NCI-H187 treated with DMSO at 0.1 percent for 48 hours (cell line): ENCODE data around the gene VMO1.
"Not testable (repeated sequence)": the region's sequence is repeated elsewhere in the genome, so short reads cannot be mapped to it uniquely, and the experiment has no call there.

Source experiments
- DNase-seq: peaks from one replicate; lab custom pipeline; 2025; lab: John Stamatoyannopoulos, UW

The VMO1 gene

GRCh38 chr17:4786106-4786511 is at the start of gene VMO1:
Gene VMO1, minus strand, starts transcription at chr17:4786364. Its CDS starts 12 bp downstream, at chr17:4786352.
- no peak for DNase-seq

- DNase-seq = no peak
Measured at GRCh38 chr17:4834681-4835020, 48.5 kb upstream of the VMO1 start.

- DNase-seq = no peak
Measured at GRCh38 chr17:4833941-4834680, 47.9 kb upstream of the VMO1 start.

- peak; percentile 25 for DNase-seq
Measured at GRCh38 chr17:4833178-4833940, 47.2 kb upstream of the VMO1 start, which contains the start of gene MINK1. Gene MINK1, plus strand, starts transcription at chr17:4833340. Its CDS starts 244 bp downstream, at chr17:4833584.

- not testable (repeated sequence) for DNase-seq
Measured at GRCh38 chr17:4832829-4833177, 46.6 kb upstream of the VMO1 start.

- no peak for DNase-seq
Measured at GRCh38 chr17:4827399-4827798, 41.2 kb upstream of the VMO1 start.

- DNase-seq = no peak
Measured at GRCh38 chr17:4823373-4824089, 37.4 kb upstream of the VMO1 start.

GRCh38 chr17:4822835-4823234 is 36.7 kb upstream of the VMO1 start:
- DNase-seq = no peak

GRCh38 chr17:4818276-4818675 is 32.1 kb upstream of the VMO1 start:
- no peak for DNase-seq

GRCh38 chr17:4816826-4817225 is 30.7 kb upstream of the VMO1 start:
- no peak for DNase-seq

GRCh38 chr17:4815043-4815675 is 29.0 kb upstream of the VMO1 start:
- DNase-seq = no peak

- DNase-seq = no peak
Measured at GRCh38 chr17:4812690-4813089, 26.5 kb upstream of the VMO1 start.

- no peak for DNase-seq
Measured at GRCh38 chr17:4811471-4811870, 25.3 kb upstream of the VMO1 start.

- no peak for DNase-seq
Measured at GRCh38 chr17:4810696-4811290, 24.6 kb upstream of the VMO1 start.

GRCh38 chr17:4808378-4808767 is 22.2 kb upstream of the VMO1 start:
- no peak for DNase-seq

GRCh38 chr17:4807605-4808377 is 21.6 kb upstream of the VMO1 start:
- DNase-seq = no peak

GRCh38 chr17:4806777-4807604 is 20.8 kb upstream of the VMO1 start, which contains the start of gene PLD2:
Gene PLD2, plus strand, starts transcription at chr17:4807152. Its CDS starts 621 bp downstream, at chr17:4807773.
- DNase-seq = no peak

GRCh38 chr17:4806456-4806776 is 20.3 kb upstream of the VMO1 start:
- DNase-seq = no peak

- DNase-seq = no peak
Measured at GRCh38 chr17:4802228-4802627, 16.1 kb upstream of the VMO1 start, which contains the start of gene C17orf114. Gene C17orf114, minus strand, starts transcription at chr17:4802328.

GRCh38 chr17:4800462-4801196 is 14.5 kb upstream of the VMO1 start:
- no peak for DNase-seq
